ENCODE data around the gene RALGPS2. TPM values are rescaled to one million over a fixed set of nuclear protein-coding genes. Genes with fewer than 3 reads are reported as not detected.

The RALGPS2 gene
- total and polyA plus RNA-seq, 11 donors = 1.6 to 12.7 (median 8.0) TPM

DNA sequence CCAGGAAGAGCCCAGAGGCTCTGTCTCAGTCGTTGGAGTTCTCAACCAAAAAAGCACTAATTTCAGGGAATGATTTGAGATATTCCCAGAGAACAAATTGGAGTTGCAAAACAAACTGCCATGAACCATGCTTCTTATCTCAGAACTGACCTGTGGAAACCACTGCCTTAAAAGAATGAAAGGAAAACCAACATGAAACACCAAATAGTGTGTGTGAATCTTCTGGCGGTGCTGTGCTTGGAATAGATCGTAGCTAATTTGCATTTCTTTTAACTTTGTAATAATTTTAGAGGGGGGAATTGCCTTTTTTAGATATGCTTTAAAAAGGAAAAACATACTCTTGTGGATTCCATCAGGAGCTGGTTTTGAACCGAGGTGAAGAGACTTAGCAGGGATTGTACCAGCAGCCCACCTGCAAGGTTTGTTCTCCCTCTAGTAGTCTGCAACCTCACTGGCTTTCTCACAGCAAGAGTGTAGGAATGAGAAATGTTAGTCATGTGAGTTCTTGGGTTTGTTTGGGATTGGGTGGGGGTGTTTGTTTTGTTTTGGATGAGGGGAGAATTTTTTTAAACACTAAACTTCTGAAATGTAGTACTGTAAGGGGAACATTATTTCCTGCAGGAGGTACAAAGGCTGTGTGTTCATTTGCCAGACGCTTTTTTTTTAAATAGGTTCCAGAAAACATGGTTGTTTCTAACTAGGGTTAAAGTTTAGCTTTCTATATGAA lies 191.6 kb downstream of the RALGPS2 start:
- Histone ChIP-seq H3K27ac (no peak overlapping the region), H3K27me3 (no peaks in the 10 kb centered on the region), H3K4me3 (no peak overlapping the region), H3K36me3 (peaks cover 0 to 8% (median 0%) of the 10 kb centered on the region in 9 donors), H3K4me1 (peaks cover 0 to 15% (median 2%) of the 10 kb centered on the region in 12 donors), H3K9me3 (no peaks in the 10 kb centered on the region)
- intact Hi-C loops (cut with DNase I) = no loop called here
- TF ChIP-seq, protein P1, sequence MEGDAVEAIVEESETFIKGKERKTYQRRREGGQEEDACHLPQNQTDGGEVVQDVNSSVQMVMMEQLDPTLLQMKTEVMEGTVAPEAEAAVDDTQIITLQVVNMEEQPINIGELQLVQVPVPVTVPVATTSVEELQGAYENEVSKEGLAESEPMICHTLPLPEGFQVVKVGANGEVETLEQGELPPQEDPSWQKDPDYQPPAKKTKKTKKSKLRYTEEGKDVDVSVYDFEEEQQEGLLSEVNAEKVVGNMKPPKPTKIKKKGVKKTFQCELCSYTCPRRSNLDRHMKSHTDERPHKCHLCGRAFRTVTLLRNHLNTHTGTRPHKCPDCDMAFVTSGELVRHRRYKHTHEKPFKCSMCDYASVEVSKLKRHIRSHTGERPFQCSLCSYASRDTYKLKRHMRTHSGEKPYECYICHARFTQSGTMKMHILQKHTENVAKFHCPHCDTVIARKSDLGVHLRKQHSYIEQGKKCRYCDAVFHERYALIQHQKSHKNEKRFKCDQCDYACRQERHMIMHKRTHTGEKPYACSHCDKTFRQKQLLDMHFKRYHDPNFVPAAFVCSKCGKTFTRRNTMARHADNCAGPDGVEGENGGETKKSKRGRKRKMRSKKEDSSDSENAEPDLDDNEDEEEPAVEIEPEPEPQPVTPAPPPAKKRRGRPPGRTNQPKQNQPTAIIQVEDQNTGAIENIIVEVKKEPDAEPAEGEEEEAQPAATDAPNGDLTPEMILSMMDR (IDR thresholded peaks at IDR 0.05) = no peak
- TF ChIP-seq POLR2A (IDR thresholded peaks at IDR 0.05) = no peak
- DNase-seq = no peak
- WGBS, 4 donors = 82 to 87% (median 83%) methylated on average over 5 of the region's 5 CpGs
- no peak for ATAC-seq

DNA sequence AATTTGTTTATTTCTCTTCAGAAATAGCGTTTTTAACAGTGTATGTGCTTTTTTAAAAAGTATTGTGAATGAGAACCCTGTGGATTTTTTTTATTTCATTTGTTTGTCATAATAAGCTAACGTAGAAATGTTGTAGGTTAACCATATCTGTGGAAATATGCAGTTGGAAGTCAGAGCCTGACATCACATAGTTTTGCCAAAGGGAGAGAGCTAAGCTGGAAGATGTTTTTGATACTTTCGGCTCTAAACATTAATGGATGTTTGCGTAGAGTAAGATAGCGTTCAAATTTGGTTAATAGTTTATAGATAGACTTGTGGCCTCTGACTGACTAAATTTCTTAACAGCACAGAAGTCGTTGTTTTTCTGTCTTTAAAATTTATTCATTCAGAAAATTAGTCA lies 193.3 kb downstream of the RALGPS2 start:
- intact Hi-C loops (cut with DNase I) = no loop called here
- WGBS, 4 donors = 82 to 89% (median 88%) methylated on average over 6 of the region's 6 CpGs
- ATAC-seq (no peak), DNase-seq (no peak)
- Histone ChIP-seq H3K4me3 (no peak overlapping the region), H3K36me3 (peaks cover 0 to 8% (median 0%) of the 10 kb centered on the region in 9 donors), H3K4me1 (peaks cover 0 to 15% (median 2%) of the 10 kb centered on the region in 12 donors), H3K27ac (no peak overlapping the region), H3K27me3 (no peaks in the 10 kb centered on the region), H3K9me3 (no peaks in the 10 kb centered on the region)
- TF ChIP-seq POLR2A (IDR thresholded peaks at IDR 0.05) = no peak
- TF ChIP-seq, protein P1 (IDR thresholded peaks at IDR 0.05) = no peak

GRCh38 chr1:178918955-178919354 lies 193.9 kb downstream of the RALGPS2 start:
- Histone ChIP-seq H3K27ac (no peak overlapping the region), H3K9me3 (peaks cover 0 to 2% (median 0%) of the 10 kb centered on the region in 12 donors), H3K4me1 (peaks cover 0 to 15% (median 2%) of the 10 kb centered on the region in 12 donors), H3K27me3 (no peaks in the 10 kb centered on the region), H3K36me3 (peaks cover 0 to 8% (median 0%) of the 10 kb centered on the region in 9 donors), H3K4me3 (no peak overlapping the region)
- ATAC-seq (no peak), DNase-seq (peak in 2 of 5 donors; percentile 51 to 65)
- TF ChIP-seq, protein P1 (IDR thresholded peaks at IDR 0.05) = no peak
- no peak for TF ChIP-seq POLR2A (IDR thresholded peaks at IDR 0.05)
- WGBS, 4 donors = 49 to 52% (median 51%) methylated on average over 2 of the region's 2 CpGs
- intact Hi-C loops (cut with DNase I) = no loop called here

GRCh38 chr1:178919581-178919980 lies 194.5 kb downstream of the RALGPS2 start:
- DNase-seq (no peak), ATAC-seq (no peak)
- Histone ChIP-seq H3K4me3 (no peak overlapping the region), H3K27ac (no peak overlapping the region), H3K27me3 (no peaks in the 10 kb centered on the region), H3K36me3 (peaks cover 0 to 8% (median 0%) of the 10 kb centered on the region in 9 donors), H3K9me3 (peaks cover 0 to 8% (median 0%) of the 10 kb centered on the region in 12 donors), H3K4me1 (peaks cover 0 to 15% (median 2%) of the 10 kb centered on the region in 12 donors)
- TF ChIP-seq, protein P1 (IDR thresholded peaks at IDR 0.05) = no peak
- no peak for TF ChIP-seq POLR2A (IDR thresholded peaks at IDR 0.05)
- intact Hi-C loops (cut with DNase I) = no loop called here
- WGBS, 4 donors = 90 to 95% (median 91%) methylated on average over 2 of the region's 2 CpGs
